ENCODE results near the gene ABCC1.

- no peak for TF ChIP-seq REST (IDR thresholded peaks at IDR 0.05; ENCODE audit: low read depth, low read length)
- no peak for TF ChIP-seq CTCF (IDR thresholded peaks at IDR 0.05)
- no peak for TF ChIP-seq SIN3A (IDR thresholded peaks at IDR 0.05; ENCODE audit: borderline replicate concordance, low read depth, low read length)
- no peak for TF ChIP-seq TAF1 (IDR thresholded peaks at IDR 0.05; ENCODE audit: borderline replicate concordance, low read depth, low read length)
- no peak for TF ChIP-seq MXI1 (IDR thresholded peaks at IDR 0.05; ENCODE audit: low read depth, low read length)
- no peak for TF ChIP-seq RAD21 (IDR thresholded peaks at IDR 0.05; ENCODE audit: low read length)
- TF ChIP-seq, protein P1, sequence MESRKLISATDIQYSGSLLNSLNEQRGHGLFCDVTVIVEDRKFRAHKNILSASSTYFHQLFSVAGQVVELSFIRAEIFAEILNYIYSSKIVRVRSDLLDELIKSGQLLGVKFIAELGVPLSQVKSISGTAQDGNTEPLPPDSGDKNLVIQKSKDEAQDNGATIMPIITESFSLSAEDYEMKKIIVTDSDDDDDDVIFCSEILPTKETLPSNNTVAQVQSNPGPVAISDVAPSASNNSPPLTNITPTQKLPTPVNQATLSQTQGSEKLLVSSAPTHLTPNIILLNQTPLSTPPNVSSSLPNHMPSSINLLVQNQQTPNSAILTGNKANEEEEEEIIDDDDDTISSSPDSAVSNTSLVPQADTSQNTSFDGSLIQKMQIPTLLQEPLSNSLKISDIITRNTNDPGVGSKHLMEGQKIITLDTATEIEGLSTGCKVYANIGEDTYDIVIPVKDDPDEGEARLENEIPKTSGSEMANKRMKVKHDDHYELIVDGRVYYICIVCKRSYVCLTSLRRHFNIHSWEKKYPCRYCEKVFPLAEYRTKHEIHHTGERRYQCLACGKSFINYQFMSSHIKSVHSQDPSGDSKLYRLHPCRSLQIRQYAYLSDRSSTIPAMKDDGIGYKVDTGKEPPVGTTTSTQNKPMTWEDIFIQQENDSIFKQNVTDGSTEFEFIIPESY (IDR thresholded peaks at IDR 0.05; ENCODE audit: borderline replicate concordance, low read depth), result no peak
- no peak for TF ChIP-seq RFX5 (IDR thresholded peaks at IDR 0.05; ENCODE audit: low read length)
- no peak for TF ChIP-seq CHD2 (IDR thresholded peaks at IDR 0.05; ENCODE audit: low read length, partially characterized antibody)
- TF ChIP-seq RXRA (IDR thresholded peaks at IDR 0.05; ENCODE audit: borderline replicate concordance, low read depth), result no peak
- no peak for TF ChIP-seq TCF12 (IDR thresholded peaks at IDR 0.05)
- no peak for TF ChIP-seq FOXM1 (IDR thresholded peaks at IDR 0.05; ENCODE audit: low read depth)
- no peak for TF ChIP-seq SMC3 (IDR thresholded peaks at IDR 0.05; ENCODE audit: low read depth, low read length)
- no peak for TF ChIP-seq IRF3 (IDR thresholded peaks at IDR 0.05; ENCODE audit: low read depth, low read length)
These were observed 172.8 kb downstream of the ABCC1 start for GRCh38 chr16:16122264-16122663.

All from SK-N-SH (cell line).